Amniotic stem cell (primary cell): ENCODE results near the gene OR9Q1.
"Not testable (repeated sequence)": the region's sequence is repeated elsewhere in the genome, so short reads cannot be mapped to it uniquely, and the experiment has no call there.

Source experiments
- DNase-seq: peaks from one replicate; lab custom pipeline; 2025; lab: John Stamatoyannopoulos, UW

The OR9Q1 gene, protein sequence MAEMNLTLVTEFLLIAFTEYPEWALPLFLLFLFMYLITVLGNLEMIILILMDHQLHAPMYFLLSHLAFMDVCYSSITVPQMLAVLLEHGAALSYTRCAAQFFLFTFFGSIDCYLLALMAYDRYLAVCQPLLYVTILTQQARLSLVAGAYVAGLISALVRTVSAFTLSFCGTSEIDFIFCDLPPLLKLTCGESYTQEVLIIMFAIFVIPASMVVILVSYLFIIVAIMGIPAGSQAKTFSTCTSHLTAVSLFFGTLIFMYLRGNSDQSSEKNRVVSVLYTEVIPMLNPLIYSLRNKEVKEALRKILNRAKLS

DNA sequence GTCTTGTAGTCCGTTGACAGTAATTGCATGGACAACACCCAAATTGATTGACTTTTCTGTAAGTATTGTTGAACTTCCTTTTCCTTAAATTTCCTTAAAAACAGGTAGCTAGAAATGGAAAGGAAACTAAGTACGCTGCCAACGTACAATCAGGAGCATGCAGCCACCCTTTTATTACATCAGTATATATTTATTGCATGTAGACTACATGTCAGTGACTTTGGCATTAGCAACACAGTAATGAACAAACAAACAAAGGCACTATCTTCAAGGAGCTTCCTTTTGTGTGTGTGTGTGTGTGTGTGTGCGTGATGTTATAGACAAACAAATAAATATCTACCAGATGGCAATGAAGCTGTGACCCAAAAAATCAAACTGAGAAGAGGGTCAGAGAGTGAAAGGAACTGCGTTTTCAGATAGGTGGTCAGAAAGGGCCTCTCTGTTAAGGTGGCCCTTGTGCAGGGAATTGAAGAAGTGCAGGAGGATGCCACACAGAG lies at the start of gene OR9Q1:
OR9Q1 (plus strand) TSS at position 447 of the 497 bp plus-strand sequence. CDS start 155,564 bp downstream, outside the sequence.
- DNase-seq: no peak

DNA sequence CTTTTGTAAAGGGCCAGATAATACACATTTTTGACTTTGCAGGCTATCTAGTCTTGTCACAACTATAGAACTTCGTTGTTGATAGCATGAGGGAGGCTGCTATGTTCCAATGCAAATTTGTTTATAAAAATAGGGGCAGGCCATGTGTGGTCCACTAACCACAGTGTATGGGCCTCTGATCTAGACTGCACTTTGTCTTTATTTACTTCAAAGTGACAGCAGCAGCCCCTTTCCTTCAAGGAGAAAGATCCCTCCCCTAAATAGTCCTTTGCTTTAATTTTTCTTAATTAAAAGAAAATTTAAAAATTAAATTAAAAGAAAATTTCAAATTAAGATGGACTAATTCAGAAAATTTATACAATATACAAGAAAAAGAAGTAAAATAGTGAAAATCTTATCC lies 49.5 kb upstream of the OR9Q1 start:
- DNase-seq: no peak

DNA sequence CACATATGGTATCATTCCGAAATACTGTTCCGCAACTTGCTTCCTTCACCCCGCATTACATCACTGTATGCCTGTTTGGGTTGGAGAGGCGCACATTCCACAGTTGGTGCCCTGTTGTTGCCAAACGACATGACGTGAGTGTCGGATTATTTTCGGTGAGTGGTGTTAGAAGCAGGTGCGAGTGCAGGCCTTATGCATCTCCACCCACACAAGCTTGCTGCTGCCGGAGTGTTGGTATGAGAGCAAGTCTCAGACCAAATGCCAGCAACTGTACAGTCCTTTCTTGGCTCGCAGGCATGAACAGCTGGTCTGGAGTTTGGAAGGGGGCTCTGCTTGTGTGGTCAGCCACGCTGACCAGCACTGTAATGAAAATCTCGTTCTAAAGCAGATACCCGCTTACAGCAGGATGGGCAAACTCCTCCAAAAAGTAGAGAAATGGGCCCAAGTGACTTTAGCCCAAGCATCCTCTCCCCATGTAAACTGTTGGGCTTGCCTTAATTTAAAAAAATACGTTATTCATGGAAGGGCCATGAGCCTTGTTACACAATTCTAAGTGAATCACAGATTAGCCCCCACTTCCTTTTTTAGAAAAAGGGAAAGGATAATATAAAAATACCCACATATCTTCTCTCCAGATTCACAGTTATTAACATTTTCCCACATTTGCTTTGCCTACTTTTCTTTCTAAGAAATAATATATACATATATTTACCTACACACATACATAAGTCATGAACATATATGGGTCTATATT lies 48.7 kb upstream of the OR9Q1 start:
- DNase-seq: no peak

DNA sequence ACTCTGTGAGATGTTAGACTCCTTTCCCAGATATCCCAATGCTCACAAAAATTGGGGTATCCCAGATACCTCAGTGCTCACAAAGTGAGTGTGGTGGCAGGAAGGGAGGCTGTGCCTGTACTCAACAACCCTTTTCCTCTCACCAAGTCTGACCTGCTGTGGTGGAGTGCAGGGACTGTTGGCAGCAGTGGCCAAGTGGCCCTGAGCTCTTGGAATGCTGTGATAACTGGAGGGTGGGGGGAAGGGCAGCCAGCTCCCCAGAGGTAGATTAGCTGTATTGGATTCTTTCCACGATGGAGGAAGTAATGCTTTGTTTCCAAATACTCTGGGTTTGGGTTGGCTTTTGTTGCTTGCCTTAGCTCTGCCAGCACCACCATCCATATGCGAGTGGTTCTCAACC lies 46.0 kb upstream of the OR9Q1 start:
- DNase-seq: no peak

DNA sequence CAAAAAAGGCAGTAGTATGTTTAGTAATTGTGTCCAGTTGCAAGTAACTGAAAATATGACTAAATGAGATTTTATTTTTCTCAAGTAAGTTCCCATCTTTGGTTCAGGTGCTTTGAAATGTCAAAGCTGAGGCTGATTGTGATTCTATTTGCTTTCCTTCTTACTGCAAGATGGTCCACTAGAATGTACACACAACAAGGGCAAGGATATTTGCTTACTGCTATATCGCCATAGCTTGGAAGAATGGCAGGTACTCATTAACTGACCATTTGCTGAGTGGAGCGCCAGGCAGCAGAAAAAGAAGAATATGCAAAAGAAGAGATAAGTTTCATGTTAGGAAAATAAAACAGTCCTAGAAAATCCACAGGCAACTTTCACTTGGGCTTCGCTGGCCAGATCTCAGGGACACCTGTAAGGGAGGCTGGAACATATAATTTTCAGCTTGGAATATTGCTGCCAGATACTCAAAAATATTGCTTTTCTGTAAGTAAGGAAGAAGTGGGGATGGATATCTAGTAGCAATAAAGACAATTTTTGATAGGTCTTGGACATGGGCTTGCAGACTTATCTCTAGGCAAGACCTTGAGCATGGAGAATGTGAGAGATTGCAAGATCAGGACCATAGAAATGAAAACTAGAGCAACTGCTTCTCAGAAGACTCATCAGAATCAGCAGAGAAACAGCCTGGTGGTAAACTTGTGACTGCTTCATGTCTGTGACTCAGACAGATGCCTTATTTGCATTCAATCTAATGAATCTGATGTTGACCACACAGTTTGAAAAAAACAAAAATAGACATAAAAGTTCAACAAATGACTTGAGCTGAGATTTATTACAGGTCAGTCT lies 44.8 kb upstream of the OR9Q1 start:
- no peak for DNase-seq

DNA sequence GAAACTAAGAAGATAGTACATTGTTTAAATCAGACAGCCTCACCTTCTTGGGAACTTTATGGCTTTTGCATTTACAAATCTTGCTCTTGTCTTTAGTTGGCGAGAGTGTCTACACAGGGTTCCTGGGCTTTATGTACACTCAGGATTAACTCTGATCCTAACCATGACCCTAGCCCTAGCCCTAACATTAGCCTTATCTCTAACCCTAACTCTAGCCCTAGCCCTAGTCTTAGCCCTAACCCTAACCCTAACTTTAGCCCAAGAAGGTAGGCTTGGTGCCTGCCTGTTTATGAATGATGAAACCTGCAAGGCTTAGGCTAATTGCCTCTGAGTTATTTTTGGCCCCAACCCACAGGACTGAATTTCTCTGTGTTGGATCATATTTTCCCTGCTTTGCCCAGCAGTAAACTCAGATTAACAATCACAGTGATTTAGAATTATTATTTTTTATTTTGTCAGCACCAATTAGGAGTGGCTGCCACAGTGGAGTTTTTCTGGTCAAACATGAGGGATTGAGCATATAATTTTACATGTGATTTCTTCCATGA lies 44.1 kb upstream of the OR9Q1 start:
- DNase-seq: no peak

DNA sequence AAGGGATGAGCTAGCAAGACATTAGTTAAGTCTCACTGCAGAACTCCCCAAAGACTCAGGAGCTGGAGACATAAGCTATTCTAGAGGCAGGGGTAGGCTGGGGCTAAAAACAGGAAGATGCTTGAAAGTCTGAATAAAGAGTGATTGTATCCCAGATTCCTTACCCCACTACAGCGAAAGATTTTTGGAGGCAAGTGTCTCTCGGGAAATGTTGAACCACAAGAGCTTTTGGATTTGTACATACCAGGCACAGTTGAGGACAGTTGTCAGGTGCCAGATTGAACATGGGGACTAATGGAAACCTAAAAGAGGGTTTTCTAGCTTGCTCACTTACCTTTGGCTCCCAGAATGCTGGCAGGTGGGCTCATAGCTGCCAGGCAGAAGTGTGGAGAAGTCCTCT lies 43.5 kb upstream of the OR9Q1 start:
- no peak for DNase-seq

DNA sequence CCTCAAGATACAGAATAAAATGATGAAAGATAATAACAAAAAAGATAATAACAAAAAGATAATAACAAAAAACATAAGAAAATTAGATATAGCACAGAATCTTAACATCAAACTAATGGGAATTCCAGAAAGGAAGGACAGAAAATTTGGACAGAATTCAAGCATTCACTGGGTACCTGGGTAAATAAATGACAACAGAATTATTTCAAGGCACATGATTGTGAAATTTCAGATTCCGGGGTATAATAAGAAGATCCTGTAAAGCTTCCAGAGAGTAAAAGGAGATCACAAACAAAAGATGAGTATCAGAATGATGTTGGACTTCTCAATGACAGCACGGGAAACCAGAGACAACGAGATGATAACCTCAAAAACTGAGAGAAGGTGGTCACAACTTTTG lies 42.1 kb upstream of the OR9Q1 start:
- DNase-seq: no peak

DNA sequence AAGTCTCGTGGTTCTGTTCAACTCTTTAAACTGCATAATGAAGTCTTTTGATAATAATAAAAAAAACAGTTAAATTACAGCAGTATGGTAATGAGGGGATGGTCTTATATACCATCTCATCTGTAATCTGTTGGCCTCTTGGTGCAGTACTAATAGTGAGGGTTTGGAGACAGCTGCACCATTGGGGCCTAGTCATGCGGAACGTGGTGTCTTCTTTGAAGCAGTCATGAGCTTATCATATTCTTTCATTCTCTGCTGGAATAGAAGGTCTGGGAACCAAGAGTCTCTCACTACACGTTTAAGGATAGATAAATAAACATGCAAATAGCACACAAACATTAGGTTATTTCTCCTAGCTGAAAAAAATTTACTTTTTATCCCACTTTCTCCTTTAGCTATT lies 40.9 kb upstream of the OR9Q1 start:
- no peak for DNase-seq

DNA sequence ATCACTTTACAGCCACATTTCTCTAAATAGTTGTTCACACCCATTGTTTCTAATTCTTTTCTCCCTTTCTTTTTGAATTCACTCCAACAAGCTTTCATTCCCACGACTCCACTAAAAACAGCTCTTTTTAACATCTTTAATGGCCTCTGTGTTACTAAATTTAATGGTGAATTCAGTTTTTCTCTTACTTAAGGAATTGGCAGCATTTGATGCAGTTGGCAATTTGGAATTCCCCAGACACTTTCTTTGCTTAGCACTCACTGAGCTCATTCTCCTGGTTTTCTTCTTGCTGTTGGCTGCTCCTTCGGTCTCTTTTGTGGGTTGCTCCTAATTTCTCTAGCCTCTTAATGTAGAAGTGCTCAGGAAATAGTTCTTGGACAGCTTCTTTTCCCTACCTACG lies 40.5 kb upstream of the OR9Q1 start:
- no peak for DNase-seq

DNA sequence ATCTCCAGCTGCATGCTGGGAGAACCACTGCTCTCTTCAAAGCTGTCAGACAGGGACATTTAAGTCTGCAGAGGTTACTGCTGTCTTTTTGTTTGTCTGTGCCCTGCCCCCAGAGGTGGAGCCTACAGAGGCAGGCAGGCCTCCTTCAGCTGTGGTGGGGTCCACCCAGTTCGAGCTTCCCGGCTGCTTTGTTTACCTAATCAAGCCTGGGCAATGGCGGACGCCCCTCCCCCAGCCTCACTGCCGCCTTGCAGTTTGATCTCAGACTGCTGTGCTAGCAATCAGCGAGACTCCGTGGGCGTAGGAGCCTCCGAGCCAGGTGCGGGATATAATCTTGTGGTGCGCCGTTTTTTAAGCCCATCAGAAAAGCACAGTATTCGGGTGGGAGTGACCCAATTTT lies 24.2 kb upstream of the OR9Q1 start:
- DNase-seq: not testable (repeated sequence)

DNA sequence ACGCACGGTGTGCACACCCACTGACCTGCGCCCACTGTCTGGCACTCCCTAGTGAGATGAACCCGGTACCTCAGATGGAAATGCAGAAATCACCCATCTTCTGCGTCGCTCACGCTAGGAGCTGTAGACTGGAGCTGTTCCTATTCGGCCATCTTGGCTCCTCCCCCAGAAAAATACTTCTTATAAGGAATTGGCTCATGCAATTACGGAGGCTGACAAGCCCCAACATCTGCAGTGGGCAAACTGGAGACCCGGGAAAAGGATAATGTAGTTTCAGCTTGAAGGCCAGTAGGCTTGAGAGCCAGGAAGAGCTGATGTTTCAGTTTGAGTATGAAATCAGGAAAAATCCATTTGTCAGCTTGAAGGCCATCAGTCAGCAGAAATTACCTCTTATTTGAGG lies 23.7 kb upstream of the OR9Q1 start:
- not testable (repeated sequence) for DNase-seq

DNA sequence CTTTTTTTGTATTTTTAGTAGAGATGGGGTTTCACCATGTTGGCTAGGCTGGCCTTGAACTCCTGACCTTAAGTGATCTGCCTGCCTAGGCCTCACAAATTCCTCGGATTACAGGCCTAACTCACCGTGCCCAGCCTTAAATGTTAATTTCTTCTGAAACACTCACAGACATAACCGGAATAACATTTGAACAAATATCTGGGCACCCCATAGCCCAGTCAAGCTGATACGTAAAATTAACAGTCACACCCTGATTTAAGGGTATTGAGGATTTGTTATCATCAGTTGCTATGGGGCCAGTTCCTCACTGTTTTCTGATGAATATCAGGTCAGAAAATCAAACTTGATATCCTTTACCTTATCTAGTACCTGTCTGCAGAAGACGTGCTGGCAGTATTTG lies 23.0 kb upstream of the OR9Q1 start:
- DNase-seq: no peak

DNA sequence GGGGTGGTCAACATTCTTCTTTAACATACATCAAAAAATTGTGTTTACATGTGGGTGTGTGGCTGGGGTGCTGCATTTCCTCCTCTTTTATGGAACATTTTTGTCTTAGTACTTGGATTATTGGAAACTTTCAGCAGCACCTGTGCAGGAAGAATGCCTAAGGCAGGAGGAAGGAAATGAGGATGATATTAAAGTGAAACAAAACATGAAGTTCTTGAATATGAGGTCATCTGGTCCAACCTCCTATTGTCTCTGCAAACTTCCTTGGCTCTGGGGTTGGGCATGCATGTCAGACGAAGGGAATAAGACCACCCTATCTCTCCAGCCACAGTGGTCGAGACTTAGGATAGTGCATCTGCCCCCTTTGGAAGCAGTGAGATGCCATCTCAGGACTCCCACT lies 20.6 kb upstream of the OR9Q1 start:
- no peak for DNase-seq

DNA sequence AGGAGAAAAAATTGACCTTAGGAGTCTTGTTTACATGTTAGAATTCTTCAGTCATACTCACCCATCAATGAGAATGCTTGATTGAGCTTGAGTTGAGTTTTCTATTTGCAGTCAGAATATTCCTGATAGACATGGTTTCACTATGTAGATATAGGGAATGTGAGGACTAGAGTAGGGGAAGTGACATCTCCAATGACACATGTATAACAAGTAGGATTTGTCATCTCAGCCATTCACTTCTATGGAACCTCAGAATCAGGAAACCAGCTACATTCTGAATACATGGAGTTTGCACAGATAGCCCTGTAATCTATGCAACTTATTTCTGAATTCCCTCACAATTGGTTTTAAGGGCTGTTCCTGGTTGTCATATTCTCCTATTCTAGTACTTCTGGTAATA lies 20.1 kb upstream of the OR9Q1 start:
- no peak for DNase-seq

DNA sequence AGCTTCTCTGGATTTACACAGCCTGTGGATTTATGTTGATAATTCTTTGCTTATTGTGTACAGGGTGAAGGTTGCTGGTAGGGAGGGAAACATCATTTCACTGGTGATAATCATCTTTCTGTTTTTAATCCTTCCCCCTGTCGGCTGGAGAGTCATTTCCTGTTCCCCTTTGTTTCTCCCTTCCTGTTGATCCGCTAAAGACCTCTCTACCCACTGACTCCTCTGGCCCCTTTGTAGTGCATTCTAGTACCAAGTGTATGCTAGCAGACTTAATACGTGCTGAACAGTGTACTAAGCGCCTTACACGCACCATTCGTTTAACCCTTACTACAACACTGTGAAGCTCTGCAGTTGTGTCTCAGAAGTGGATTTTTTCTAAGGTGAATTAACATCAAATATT lies 19.0 kb upstream of the OR9Q1 start:
- DNase-seq: no peak

DNA sequence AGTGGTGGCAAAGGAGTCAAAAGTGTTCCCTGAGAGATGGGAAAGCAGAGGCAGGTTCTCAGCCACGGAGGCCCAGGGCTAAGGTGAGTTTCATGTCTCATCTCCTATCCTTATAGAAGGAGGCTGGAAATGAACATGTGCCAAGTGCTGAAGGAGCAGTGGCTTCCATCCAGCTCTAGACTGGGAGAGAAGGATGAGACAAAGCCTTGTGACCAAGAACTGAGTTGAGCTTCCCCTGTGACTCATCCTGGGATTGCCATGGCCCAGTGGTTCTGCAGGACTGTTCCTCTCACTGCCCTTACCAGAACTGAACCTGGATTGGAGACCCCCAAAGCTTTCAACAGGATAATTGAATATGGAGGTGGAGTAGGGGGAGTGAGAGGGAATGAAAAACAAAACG lies 16.7 kb upstream of the OR9Q1 start:
- no peak for DNase-seq

DNA sequence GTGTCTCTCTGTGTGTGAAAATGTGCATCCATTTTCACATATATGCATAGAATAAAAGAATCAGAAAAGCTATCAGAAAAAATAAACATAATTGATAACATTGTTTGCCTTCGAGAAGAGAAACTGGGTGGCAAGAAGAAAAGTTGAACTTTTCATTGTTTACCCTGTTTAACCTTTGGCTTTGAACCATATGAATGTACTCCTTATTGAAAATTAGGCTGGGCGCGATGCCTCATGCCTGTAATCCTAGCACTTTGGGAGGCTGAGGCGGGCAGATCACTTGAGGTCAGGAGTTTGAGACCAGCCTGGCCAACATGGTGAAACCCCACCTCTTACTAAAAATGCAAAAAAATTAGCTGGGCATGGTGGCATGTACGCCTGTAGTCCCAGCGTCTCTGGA lies 11.9 kb upstream of the OR9Q1 start:
- DNase-seq: no peak

DNA sequence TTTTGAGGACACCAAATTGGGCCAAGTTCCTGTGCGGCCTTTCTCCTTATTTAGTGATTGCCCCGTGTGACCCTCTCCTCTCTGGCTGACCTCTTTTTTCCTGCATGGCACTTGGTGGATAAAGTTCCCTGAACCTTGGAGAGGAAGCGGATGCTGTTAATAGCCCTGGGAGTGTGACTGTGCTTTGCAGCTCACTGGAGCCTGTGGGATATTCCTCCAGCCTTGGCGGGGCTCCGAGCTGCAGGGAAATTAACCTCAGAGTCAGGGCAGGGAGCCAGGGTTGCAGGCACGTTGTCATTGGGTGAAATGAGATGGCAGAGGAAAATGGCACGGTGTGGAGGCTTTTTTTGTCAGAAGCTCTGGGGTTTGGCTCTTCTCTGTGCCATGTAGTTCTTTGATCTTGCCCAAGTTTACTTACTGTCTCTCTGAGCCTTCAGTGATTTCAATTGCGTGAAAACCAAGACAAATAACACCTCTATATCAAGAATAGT lies 965 bp downstream of the OR9Q1 start:
- no peak for DNase-seq

DNA sequence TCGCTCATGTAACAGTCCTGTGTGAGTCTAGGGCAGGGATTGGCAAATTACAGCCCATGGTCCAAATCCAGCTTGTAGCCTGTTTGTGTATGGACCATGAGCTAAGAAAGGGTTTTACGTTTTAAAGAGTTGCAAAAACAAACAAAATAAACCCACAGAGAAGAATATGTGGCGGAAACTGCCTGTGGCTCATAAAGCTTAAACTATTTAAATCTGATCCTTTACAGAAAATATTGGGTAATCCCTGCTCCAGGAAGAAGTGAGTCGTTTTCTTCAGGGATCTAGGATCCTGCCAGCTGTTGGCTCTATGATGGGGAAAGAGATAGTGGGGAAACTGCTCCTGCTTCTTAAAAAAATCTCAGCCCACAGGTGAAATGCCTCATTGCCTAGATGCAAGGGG lies 3.7 kb downstream of the OR9Q1 start:
- DNase-seq: no peak

DNA sequence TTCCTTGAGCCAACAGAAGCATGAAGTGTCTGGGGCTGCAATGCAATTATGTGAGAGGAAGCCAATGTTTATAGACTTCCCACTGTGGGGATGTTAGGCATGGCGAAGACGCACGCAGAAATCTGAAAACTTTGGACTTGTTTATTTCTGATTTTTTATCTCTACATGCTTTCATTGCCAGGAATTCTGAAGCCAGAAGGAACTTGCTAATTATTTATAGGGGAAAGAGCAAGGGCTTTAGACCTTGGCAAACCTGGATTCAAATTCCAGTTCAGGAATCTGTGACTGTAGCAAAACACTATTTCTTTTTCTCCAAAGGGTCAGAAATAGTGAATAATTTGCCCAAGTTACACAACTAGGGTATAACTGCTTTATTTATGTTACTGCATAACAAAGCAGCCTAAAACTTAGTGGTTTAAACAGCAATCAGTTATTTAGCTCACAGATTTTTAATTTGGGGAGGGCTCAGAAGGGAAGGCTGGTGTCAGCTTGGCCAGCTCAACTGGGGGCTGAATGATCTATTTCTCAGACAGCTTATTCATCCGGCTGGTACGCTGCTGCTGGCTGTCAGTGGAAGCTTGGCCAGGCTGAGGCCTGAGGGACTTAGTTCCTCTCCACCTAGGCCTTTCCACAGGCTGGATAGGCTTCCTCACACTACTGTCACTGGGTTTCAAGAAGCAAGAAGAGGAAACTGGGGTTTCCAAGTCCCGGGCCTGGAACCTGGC lies 5.2 kb downstream of the OR9Q1 start:
- DNase-seq: no peak

DNA sequence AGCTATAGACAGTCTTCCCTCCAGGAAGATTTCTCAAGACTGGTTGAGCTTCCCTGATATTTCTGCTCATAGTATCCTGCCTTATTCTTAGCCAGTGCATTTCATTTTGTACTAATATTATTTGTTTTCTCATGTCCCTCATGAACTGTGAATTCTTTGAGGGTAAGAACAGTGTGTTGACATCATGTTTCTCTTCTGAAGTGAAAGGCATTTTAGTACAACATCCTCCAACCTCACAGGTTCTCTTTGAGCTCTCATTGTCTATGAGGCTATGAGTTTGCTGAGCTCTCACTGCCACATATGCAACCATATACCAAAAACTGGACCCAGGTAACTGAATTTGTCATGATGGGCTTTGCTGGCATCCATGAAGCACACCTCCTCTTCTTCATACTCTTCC lies 7.0 kb downstream of the OR9Q1 start, which contains the start of gene OR6Q1:
OR6Q1 (plus strand) TSS at position 301 of the 400 bp plus-strand sequence; CDS start at position 301, 0 bp downstream.
- no peak for DNase-seq
